AG09309 (cell line): ENCODE data around the gene DISC1.

Experiments
- DNase-seq: peaks from one replicate; pipeline ENCODE4 v3.0.0-alpha.2; 2010; ENCODE audit warnings: low read depth
- H3K4me3 ChIP-seq: 2 replicates; pipeline ENCODE4 v1.5.1; 2011; ENCODE audit warnings: mild to moderate bottlenecking, low read depth, low read length, moderate library complexity; ENCODE audit not compliant: control insufficient read depth
- CTCF ChIP-seq: IDR thresholded peaks from 2 replicates; pipeline ENCODE4 v1.5.1; 2011; ENCODE audit warnings: mild to moderate bottlenecking, low read depth, low read length, inconsistent platforms; ENCODE audit not compliant: insufficient read depth, control insufficient read depth; ENCODE audit errors: missing control alignments

The DISC1 gene

GRCh38 chr1:231767471-231767870, 140.9 kb downstream of the DISC1 start:
- no peak for DNase-seq

GRCh38 chr1:231768416-231768815, 141.8 kb downstream of the DISC1 start:
- H3K4me3 ChIP-seq: no peak overlapping the region
- DNase-seq: no peak
- TF ChIP-seq CTCF: no peak

More at GRCh38 chr1:231767471-231767870, 140.9 kb downstream of the DISC1 start:
- no peak for TF ChIP-seq CTCF
- H3K4me3 ChIP-seq: no peak overlapping the region

- TF ChIP-seq CTCF: no peak
- H3K4me3 ChIP-seq: no peak overlapping the region
- DNase-seq: no peak
Measured at GRCh38 chr1:231770506-231771175, 144.1 kb downstream of the DISC1 start.

GRCh38 chr1:231774719-231775335, 148.2 kb downstream of the DISC1 start:
- no peak for TF ChIP-seq CTCF
- H3K4me3 ChIP-seq: no peak overlapping the region
- DNase-seq: no peak

- peak; percentile 56 for DNase-seq
- peak; percentile 17 for TF ChIP-seq CTCF
Measured at GRCh38 chr1:231776010-231776756, 149.6 kb downstream of the DISC1 start.

GRCh38 chr1:231776757-231777062, 150.1 kb downstream of the DISC1 start:
- no peak overlapping the region for H3K4me3 ChIP-seq
- no peak for DNase-seq
- TF ChIP-seq CTCF: no peak

More at GRCh38 chr1:231776010-231776756, 149.6 kb downstream of the DISC1 start:
- no peak overlapping the region for H3K4me3 ChIP-seq
